HepG2 (cell line): Measurements from ENCODE around the gene CEP20. TPM values are rescaled to one million over a fixed set of nuclear protein-coding genes. Genes with fewer than 3 reads are reported as not detected.

ENCODE experiments used
- ATF1 ChIP-seq: IDR thresholded peaks from 2 replicates; pipeline ENCODE4 v1.6.1; 2016; ENCODE audit warnings: mild to moderate bottlenecking, control low read depth
- CENPBD1 ChIP-seq: sonication (generic); formaldehyde crosslinking; IDR thresholded peaks from 2 replicates; pipeline ENCODE4 v1.8.0; 2022; ENCODE audit warnings: missing genetic modification reagents, low read depth, mild to moderate bottlenecking, borderline replicate concordance
- CHCHD3 ChIP-seq: sonication (generic); formaldehyde crosslinking; IDR thresholded peaks from 2 replicates; pipeline ENCODE4 v1.8.0; 2022; ENCODE audit warnings: mild to moderate bottlenecking, missing genetic modification reagents, moderate library complexity
- CHD4 ChIP-seq: fragments of 200-600 bp; sonication (generic); IDR thresholded peaks from 2 replicates; pipeline ENCODE4 v1.7.0; 2017; ENCODE audit warnings: mild to moderate bottlenecking, low read length, borderline replicate concordance
- EED ChIP-seq: sonication (generic); formaldehyde crosslinking; IDR thresholded peaks from 2 replicates; pipeline ENCODE4 v1.5.0; 2020; ENCODE audit warnings: mild to moderate bottlenecking, missing genetic modification reagents
- FOXJ3 ChIP-seq: sonication (generic); formaldehyde crosslinking; IDR thresholded peaks from 2 replicates; pipeline ENCODE4 v1.4.0; 2020; ENCODE audit warnings: missing genetic modification reagents, mild to moderate bottlenecking, borderline replicate concordance
- JUN ChIP-seq: sonication (generic); formaldehyde crosslinking; IDR thresholded peaks from 2 replicates; pipeline ENCODE4 v1.4.0; 2020; ENCODE audit warnings: mild to moderate bottlenecking, missing genetic modification reagents
- MNT ChIP-seq: fragments of 450-650 bp; IDR thresholded peaks from 2 replicates; pipeline ENCODE4 v1.6.1; 2016
- POLR2AphosphoS5 ChIP-seq: IDR thresholded peaks from 2 replicates; pipeline ENCODE4 v1.6.1; 2012; ENCODE audit warnings: low read depth, low read length
- SCMH1 ChIP-seq: sonication (generic); formaldehyde crosslinking; IDR thresholded peaks from 2 replicates; pipeline ENCODE4 v1.9.0; 2021; ENCODE audit warnings: missing genetic modification reagents, mild to moderate bottlenecking, borderline replicate concordance
- SP2 ChIP-seq: sonication (generic); formaldehyde crosslinking; IDR thresholded peaks from 2 replicates; pipeline ENCODE4 v1.5.1; 2020; ENCODE audit warnings: mild to moderate bottlenecking, missing genetic modification reagents
- TCF7L2 ChIP-seq: IDR thresholded peaks from 2 replicates; pipeline ENCODE4 v1.6.1; 2011; ENCODE audit warnings: mild to moderate bottlenecking, low read depth, low read length, moderate library complexity
- TFDP1 ChIP-seq: IDR thresholded peaks from 2 replicates; pipeline ENCODE4 v1.6.1; 2016; ENCODE audit warnings: missing compliant biosample characterization, missing genetic modification reagents, borderline replicate concordance
- ZNF20 ChIP-seq: sonication (generic); formaldehyde crosslinking; IDR thresholded peaks from 2 replicates; pipeline ENCODE4 v1.4.0; 2020; ENCODE audit warnings: mild to moderate bottlenecking, moderate library complexity, missing genetic modification reagents
- ZNF225 ChIP-seq: sonication (generic); formaldehyde crosslinking; IDR thresholded peaks from 2 replicates; pipeline ENCODE4 v1.4.0; 2020; ENCODE audit warnings: mild to moderate bottlenecking, missing genetic modification reagents
- ZNF441 ChIP-seq: sonication (generic); formaldehyde crosslinking; IDR thresholded peaks from 2 replicates; pipeline ENCODE4 v1.7.0; 2021; ENCODE audit warnings: missing genetic modification reagents, borderline replicate concordance
- ZNF546 ChIP-seq: sonication (generic); formaldehyde crosslinking; conservative IDR thresholded peaks from 2 replicates; pipeline ENCODE4 v1.8.1; 2023; ENCODE audit warnings: mild to moderate bottlenecking, missing genetic modification reagents
- ZNF747 ChIP-seq: sonication (generic); formaldehyde crosslinking; IDR thresholded peaks from 2 replicates; pipeline ENCODE4 v1.8.1; 2023; ENCODE audit warnings: missing genetic modification reagents, mild to moderate bottlenecking, borderline replicate concordance
- ZNF776 ChIP-seq: sonication (generic); formaldehyde crosslinking; IDR thresholded peaks from 2 replicates; pipeline ENCODE4 v1.4.0; 2020; ENCODE audit warnings: mild to moderate bottlenecking, missing genetic modification reagents
- ZNF883 ChIP-seq: sonication (generic); formaldehyde crosslinking; IDR thresholded peaks from 2 replicates; pipeline ENCODE4 v1.5.1; 2020; ENCODE audit warnings: mild to moderate bottlenecking, missing genetic modification reagents; ENCODE audit errors: not compliant biosample characterization
- polyA plus RNA-seq, 8 experiments: library from polyadenylated mRNA; depleted of rRNA in 3 of 8; stranded (reverse) in 7 of 8; unstranded in 1 of 8; fragments of >200 nt; fragmentation: Illumina TruSeq in 4 of 8; extraction: Trizol in 4 of 8; gene quantifications; 2 replicates each; pipeline versions ENCODE4 v1.2.1 to v1.2.3, GENCODE V29; 2011 to 2016; ENCODE audit warnings: low read depth in 4 of 8, missing spikeins in 1 of 8, mixed read lengths in 1 of 8; ENCODE audit not compliant: insufficient read depth in 1 of 8
- total RNA-seq, 5 experiments: library from RNA; depleted of rRNA; stranded (reverse); fragments of >200 nt; fragmentation: Illumina TruSeq; extraction: Trizol; gene quantifications; 2 replicates each; pipeline ENCODE4 v1.2.3, GENCODE V29; 2016; ENCODE audit warnings: low read depth in 1 of 5
- TF ChIP-seq, protein P1 (sequence below): sonication (generic); formaldehyde crosslinking; conservative IDR thresholded peaks from 2 replicates; pipeline ENCODE4 v1.4.0; 2020; ENCODE audit warnings: missing genetic modification reagents
- TF ChIP-seq, protein P2 (sequence below): sonication (generic); formaldehyde crosslinking; IDR thresholded peaks from 2 replicates; pipeline ENCODE4 v1.5.0; 2020; ENCODE audit warnings: missing genetic modification reagents
- TF ChIP-seq, protein P3 (sequence below): sonication (generic); formaldehyde crosslinking; IDR thresholded peaks from 2 replicates; pipeline ENCODE4 v1.4.0; 2020; ENCODE audit warnings: mild to moderate bottlenecking, missing genetic modification reagents
- TF ChIP-seq, protein P4 (sequence below): sonication (generic); formaldehyde crosslinking; IDR thresholded peaks from 2 replicates; pipeline ENCODE4 v1.4.0; 2020; ENCODE audit warnings: mild to moderate bottlenecking, missing genetic modification reagents

CEP20 gene
- total and polyA plus RNA-seq, 2 of the 13 experiments (the other 11 are each of a cell fraction or from before 2014, with no cell fraction given) = 53.0 to 54.1 TPM

GRCh38 chr16:15899538-15900100 is 11.2 kb upstream of the CEP20 start (continued):
- TF ChIP-seq ZNF546 (CRISPR knock-in tag) (no peak), POLR2AphosphoS5 (no peak), CENPBD1 (no peak), JUN (CRISPR knock-in tag) (peak; percentile 89; the same call in 1 of the 2 replicates), EED (no peak), ZNF776 (CRISPR knock-in tag) (no peak), ZNF883 (CRISPR knock-in tag) (peak; percentile 22), ZNF225 (no peak), ZNF747 (CRISPR knock-in tag) (no peak), ZNF441 (CRISPR knock-in tag) (0 out of 2 replicates have a peak, but pooled peaks have one; percentile 66), ZNF20 (no peak), SCMH1 (no peak), FOXJ3 (no peak), TCF7L2 (no peak), CHCHD3 (no peak), CHD4 (no peak), TFDP1 (CRISPR knock-in tag) (no peak), SP2 (CRISPR knock-in tag) (no peak), ATF1 (no peak), MNT (no peak)
- TF ChIP-seq, protein P1, sequence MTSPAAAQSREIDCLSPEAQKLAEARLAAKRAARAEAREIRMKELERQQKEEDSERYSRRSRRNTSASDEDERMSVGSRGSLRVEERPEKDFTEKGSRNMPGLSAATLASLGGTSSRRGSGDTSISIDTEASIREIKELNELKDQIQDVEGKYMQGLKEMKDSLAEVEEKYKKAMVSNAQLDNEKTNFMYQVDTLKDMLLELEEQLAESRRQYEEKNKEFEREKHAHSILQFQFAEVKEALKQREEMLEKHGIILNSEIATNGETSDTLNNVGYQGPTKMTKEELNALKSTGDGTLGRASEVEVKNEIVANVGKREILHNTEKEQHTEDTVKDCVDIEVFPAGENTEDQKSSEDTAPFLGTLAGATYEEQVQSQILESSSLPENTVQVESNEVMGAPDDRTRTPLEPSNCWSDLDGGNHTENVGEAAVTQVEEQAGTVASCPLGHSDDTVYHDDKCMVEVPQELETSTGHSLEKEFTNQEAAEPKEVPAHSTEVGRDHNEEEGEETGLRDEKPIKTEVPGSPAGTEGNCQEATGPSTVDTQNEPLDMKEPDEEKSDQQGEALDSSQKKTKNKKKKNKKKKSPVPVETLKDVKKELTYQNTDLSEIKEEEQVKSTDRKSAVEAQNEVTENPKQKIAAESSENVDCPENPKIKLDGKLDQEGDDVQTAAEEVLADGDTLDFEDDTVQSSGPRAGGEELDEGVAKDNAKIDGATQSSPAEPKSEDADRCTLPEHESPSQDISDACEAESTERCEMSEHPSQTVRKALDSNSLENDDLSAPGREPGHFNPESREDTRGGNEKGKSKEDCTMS (CRISPR knock-in tag) = no peak
- TF ChIP-seq, protein P2, sequence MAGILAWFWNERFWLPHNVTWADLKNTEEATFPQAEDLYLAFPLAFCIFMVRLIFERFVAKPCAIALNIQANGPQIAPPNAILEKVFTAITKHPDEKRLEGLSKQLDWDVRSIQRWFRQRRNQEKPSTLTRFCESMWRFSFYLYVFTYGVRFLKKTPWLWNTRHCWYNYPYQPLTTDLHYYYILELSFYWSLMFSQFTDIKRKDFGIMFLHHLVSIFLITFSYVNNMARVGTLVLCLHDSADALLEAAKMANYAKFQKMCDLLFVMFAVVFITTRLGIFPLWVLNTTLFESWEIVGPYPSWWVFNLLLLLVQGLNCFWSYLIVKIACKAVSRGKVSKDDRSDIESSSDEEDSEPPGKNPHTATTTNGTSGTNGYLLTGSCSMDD = no peak
- TF ChIP-seq, protein P3, sequence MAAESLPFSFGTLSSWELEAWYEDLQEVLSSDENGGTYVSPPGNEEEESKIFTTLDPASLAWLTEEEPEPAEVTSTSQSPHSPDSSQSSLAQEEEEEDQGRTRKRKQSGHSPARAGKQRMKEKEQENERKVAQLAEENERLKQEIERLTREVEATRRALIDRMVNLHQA = no peak
- TF ChIP-seq, protein P4, sequence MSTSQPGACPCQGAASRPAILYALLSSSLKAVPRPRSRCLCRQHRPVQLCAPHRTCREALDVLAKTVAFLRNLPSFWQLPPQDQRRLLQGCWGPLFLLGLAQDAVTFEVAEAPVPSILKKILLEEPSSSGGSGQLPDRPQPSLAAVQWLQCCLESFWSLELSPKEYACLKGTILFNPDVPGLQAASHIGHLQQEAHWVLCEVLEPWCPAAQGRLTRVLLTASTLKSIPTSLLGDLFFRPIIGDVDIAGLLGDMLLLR (CRISPR knock-in tag) = no peak
